Inflammatory macrophage treated with lipopolysaccharide for 4 hours (primary cell): Measurements from ENCODE around the gene SARM1.
A peak's percentile ranks its signal among the peaks of the same experiment; 100 is the strongest.

ENCODE experiments used
- DNase-seq: peaks from one replicate; pipeline ENCODE4 v3.0.0-alpha.2; 2020

SARM1 gene

GRCh38 chr17:28369684-28370034 is 1.8 kb upstream of the SARM1 start:
- DNase-seq: no peak

- peak; percentile 46 for DNase-seq
These were observed 1.3 kb upstream of the SARM1 start, which contains the start of gene VTN for GRCh38 chr17:28370035-28370743. Gene VTN, minus strand, starts transcription at chr17:28370307. Its CDS starts 104 bp downstream, at chr17:28370203.

- no peak for DNase-seq
These were observed 770 bp upstream of the SARM1 start for GRCh38 chr17:28370744-28371103.

GRCh38 chr17:28372203-28372944 is 880 bp downstream of the SARM1 start:
- no peak for DNase-seq

- DNase-seq: no peak
These were observed 1.4 kb downstream of the SARM1 start for GRCh38 chr17:28372945-28373274.

GRCh38 chr17:28379814-28380801 is 8.6 kb downstream of the SARM1 start:
- peak; percentile 64 for DNase-seq

GRCh38 chr17:28381141-28381825 is 9.8 kb downstream of the SARM1 start:
- peak; percentile 43 for DNase-seq

- DNase-seq: peak; percentile 55
These were observed 13.0 kb downstream of the SARM1 start for GRCh38 chr17:28384281-28385036.

- DNase-seq: no peak
These were observed 13.5 kb downstream of the SARM1 start for GRCh38 chr17:28385037-28385400.

GRCh38 chr17:28385406-28385805 is 13.9 kb downstream of the SARM1 start:
- DNase-seq: no peak

- no peak for DNase-seq
These were observed 14.9 kb downstream of the SARM1 start for GRCh38 chr17:28386391-28386790.

- DNase-seq: no peak
These were observed 16.6 kb downstream of the SARM1 start for GRCh38 chr17:28388106-28388505.

GRCh38 chr17:28390141-28390540 is 18.6 kb downstream of the SARM1 start:
- no peak for DNase-seq

- no peak for DNase-seq
These were observed 19.1 kb downstream of the SARM1 start for GRCh38 chr17:28390563-28390962.

GRCh38 chr17:28390984-28391383 is 19.5 kb downstream of the SARM1 start:
- DNase-seq: no peak

- DNase-seq: no peak
These were observed 19.9 kb downstream of the SARM1 start for GRCh38 chr17:28391401-28391800.

GRCh38 chr17:28392491-28392890 is 21.0 kb downstream of the SARM1 start:
- no peak for DNase-seq

- no peak for DNase-seq
These were observed 23.0 kb downstream of the SARM1 start for GRCh38 chr17:28394337-28395116.

GRCh38 chr17:28395426-28395825 is 23.9 kb downstream of the SARM1 start:
- no peak for DNase-seq

GRCh38 chr17:28395968-28396367 is 24.5 kb downstream of the SARM1 start:
- no peak for DNase-seq

GRCh38 chr17:28396635-28397239 is 25.2 kb downstream of the SARM1 start:
- DNase-seq: no peak
